GM12878 (cell line): ENCODE results near the gene LRR1. TPM values are rescaled to one million over a fixed set of nuclear protein-coding genes. Genes with fewer than 3 reads are reported as not detected.

Source experiments
- ATAC-seq: fragments of 200-7000 bp; cut with Tn5 transposase; 3 replicates; pipeline ENCODE4 v1.9.1; 2020; ENCODE audit warnings: mild to moderate bottlenecking, moderate library complexity
- BruUV-seq: library from RNA; stranded (reverse); fragments of 400-500 nt; replicated peaks from 2 replicates; lab custom pipeline; 2021; lab: Mats Ljungman, UMichigan
- CTCF ChIA-PET: fragments of 300-600 bp; sonication (Branson Sonifier 250); formaldehyde crosslinking; extraction: SDS; loops from one replicate; lab custom pipeline; 2021; ENCODE audit warnings: inconsistent platforms; lab: Yijun Ruan, JAX
- POLR2A ChIA-PET: fragments of 350-600 bp; formaldehyde crosslinking; extraction: SDS; loops from one replicate; lab custom pipeline; 2021; ENCODE audit warnings: inconsistent platforms; lab: Charles Lee
- RAD21 ChIA-PET: fragments of 300-600 bp; sonication (Branson Sonifier 250); formaldehyde crosslinking; loops from one replicate; lab custom pipeline; 2023; ENCODE audit warnings: antibody characterized with exemption; ENCODE audit not compliant: unreplicated experiment; lab: Charles Lee
- SMC1A ChIA-PET: fragments of 300-600 bp; sonication (Branson Sonifier 250); formaldehyde crosslinking; loops from one replicate; lab custom pipeline; 2023; ENCODE audit not compliant: unreplicated experiment, uncharacterized antibody; lab: Charles Lee
- DNase-seq: peaks from one replicate; pipeline ENCODE4 v3.0.0-alpha.2; 2011; ENCODE audit warnings: low read depth, low spot score
- FAIRE-seq: peaks from 3 replicates; lab custom pipeline; 2011; peaks lifted over from hg19 to GRCh38; lab: Jason Lieb, UNC
- H2AFZ ChIP-seq: 2 replicates; pipeline ENCODE4 v1.6.0; 2011; ENCODE audit warnings: low read depth, low read length, control low read depth; ENCODE audit not compliant: control insufficient read depth
- H3K27ac ChIP-seq: 2 replicates; pipeline ENCODE4 v1.5.1; 2011; ENCODE audit warnings: control low read depth; ENCODE audit not compliant: control insufficient read depth, insufficient read depth
- H3K27me3 ChIP-seq, 2 experiments: replicated peaks in 1 of 2; 2 replicates each; pipeline versions ENCODE4 v1.6.0 to v1.6.1; 2011; ENCODE audit warnings: low read length in 1 of 2; ENCODE audit not compliant: control insufficient read depth in 2 of 2, insufficient read depth in 2 of 2
- H3K36me3 ChIP-seq, 2 experiments: 2 replicates each; pipeline ENCODE4 v1.5.1; 2011; ENCODE audit warnings: low read length in 1 of 2; ENCODE audit not compliant: control insufficient read depth in 2 of 2, insufficient read depth in 2 of 2
- H3K4me1 ChIP-seq: 2 replicates; pipeline ENCODE4 v1.6.1; 2011; ENCODE audit warnings: mild to moderate bottlenecking, low read length, moderate library complexity, mixed read lengths; ENCODE audit not compliant: control insufficient read depth, insufficient read depth
- H3K4me2 ChIP-seq: 2 replicates; pipeline ENCODE4 v1.6.0; 2011; ENCODE audit warnings: control low read depth; ENCODE audit not compliant: control insufficient read depth, insufficient read depth
- H3K4me3 ChIP-seq: fragments of 200-600 bp; sonication (generic); 2 replicates; pipeline ENCODE4 v1.5.1; 2016
- H3K79me2 ChIP-seq: 2 replicates; pipeline ENCODE4 v1.6.0; 2011; ENCODE audit warnings: low read length; ENCODE audit not compliant: control insufficient read depth, insufficient read depth
- H3K9ac ChIP-seq: 2 replicates; pipeline ENCODE4 v1.8.0; 2011; ENCODE audit warnings: low read length, control low read depth, mixed read lengths; ENCODE audit not compliant: control insufficient read depth, insufficient read depth
- H3K9me3 ChIP-seq: replicated peaks from 3 replicates; pipeline ENCODE4 v1.5.1; 2011; ENCODE audit warnings: mild to moderate bottlenecking, low read length; ENCODE audit not compliant: control insufficient read depth, insufficient read depth
- H4K20me1 ChIP-seq: 2 replicates; pipeline ENCODE4 v1.6.0; 2011; ENCODE audit not compliant: control insufficient read depth, insufficient read depth
- TARDBP ChIP-seq: IDR thresholded peaks from 2 replicates; pipeline ENCODE4 v1.6.1; 2016; ENCODE audit warnings: borderline replicate concordance
- WGBS: methylation state at CpG from one replicate; pipeline ENCODE4 v1.1.6; 2016; ENCODE audit warnings: low lambda C conversion rate; ENCODE audit not compliant: insufficient replicate concordance, insufficient coverage; ENCODE audit errors: missing lambda C conversion rate; 5-methylcytosine and 5-hydroxymethylcytosine counted together
- in situ Hi-C: fragments of 300-500 bp; cut with MboI; formaldehyde crosslinking; loops from 9 replicates; pipeline ENCODE4 v1.14.3; 2018; ENCODE audit warnings: mixed read lengths
- intact Hi-C: fragments of 100-400 bp; cut with micrococcal nuclease; formaldehyde crosslinking; loops from one replicate; pipeline ENCODE4 v1.14.2; 2022; ENCODE audit not compliant: unreplicated experiment
- polyA plus RNA-seq, 11 experiments: library from polyadenylated mRNA; depleted of rRNA in 4 of 11; unstranded in 6 of 11; stranded (reverse) in 5 of 11; fragments of >200 nt; fragmentation: Nextera tagmentation in 4 of 11; fragmentation: Illumina TruSeq in 1 of 11; extraction: Ambion mirVana in 4 of 11; extraction: Trizol in 1 of 11; gene quantifications; 1 replicate in 1 of 11; 2 replicates in 10 of 11; pipeline versions ENCODE4 v1.2.1 to v1.2.3, GENCODE V29; 2011 to 2016; ENCODE audit warnings: inconsistent platforms in 2 of 11, missing spikeins in 2 of 11, low read depth in 1 of 11
- small RNA-seq: library from RNA; depleted of rRNA; stranded (forward); fragments of <200 nt; gene quantifications from one replicate; pipeline ENCODE3, GENCODE V24; 2014
- total RNA-seq, 4 experiments: library from RNA; depleted of rRNA in 3 of 4; stranded (reverse); fragments of >200 nt in 3 of 4; fragmentation: Illumina TruSeq in 1 of 4; extraction: Trizol in 1 of 4; gene quantifications; 2 replicates each; pipeline versions ENCODE4 v1.2.1 to v1.2.3, GENCODE V29; 2013 to 2021

LRR1 gene
- total and polyA plus RNA-seq, 10 of the 15 experiments (the other 5 are each of a cell fraction or from before 2014, with no cell fraction given) = 36.9 to 110 (median 53.1) TPM

DNA sequence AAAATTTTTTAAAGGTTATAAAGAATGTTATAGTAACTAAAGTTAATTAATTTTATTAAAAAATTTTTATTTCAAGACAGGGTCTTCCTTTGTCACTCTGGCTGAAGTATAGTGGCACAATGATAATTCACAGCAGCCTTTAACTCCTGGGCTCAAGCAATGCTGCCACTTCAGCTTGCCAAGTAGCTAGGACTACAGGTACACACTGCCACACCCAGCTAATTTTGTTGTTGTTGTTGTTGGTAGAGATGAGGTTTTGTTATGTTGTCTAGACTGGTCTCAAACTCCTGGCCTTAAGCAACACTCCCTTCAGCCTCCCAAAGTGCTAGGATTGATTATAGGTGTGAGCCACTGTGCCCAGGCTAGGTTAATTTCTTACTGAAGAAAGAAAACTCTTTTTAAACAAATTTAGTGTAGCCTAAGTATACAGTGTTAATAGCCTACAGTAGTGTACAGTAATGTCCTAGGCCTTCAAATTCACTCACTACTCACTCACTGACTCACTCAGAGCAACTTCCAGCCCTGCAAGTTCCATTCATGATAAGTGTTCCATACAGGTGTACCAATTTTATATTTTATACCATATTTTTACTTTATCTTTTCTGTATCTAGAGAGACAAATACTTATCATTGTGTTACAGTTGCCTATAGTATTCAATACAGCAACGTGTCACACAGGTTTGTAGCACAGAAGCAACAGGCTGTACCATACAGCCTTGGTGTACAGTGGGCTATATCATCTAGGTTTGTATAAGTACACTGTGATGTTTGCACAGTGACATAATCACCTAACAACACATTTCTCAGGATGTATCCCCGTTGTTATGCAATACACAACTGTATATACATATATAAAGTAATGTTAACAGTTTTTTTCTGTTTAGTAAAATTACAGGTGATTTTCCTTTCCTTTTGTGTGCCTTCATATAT lies 61.1 kb downstream of the LRR1 start:
- Histone ChIP-seq H3K27me3 (no peaks in the 10 kb centered on the region), H3K4me2 (no peak overlapping the region), H3K9me3 (no peaks in the 10 kb centered on the region), H4K20me1 (no peaks in the 10 kb centered on the region), H3K4me1 (no peaks in the 10 kb centered on the region), H3K9ac (no peak overlapping the region)
- ChIA-PET CTCF (interaction anchor here (0.6 kb wide), 1 partner anchor 267 kb away, joined by 3 read pairs; no protein-coding TSS in a partner anchor), SMC1A (interaction anchor here (1.5 to 1.6 kb wide), 2 partner anchors 9 to 26 kb away, joined by 3 to 7 read pairs; no protein-coding TSS in a partner anchor)
- intact Hi-C loops = no loop called here
- in situ Hi-C loops = no loop called here
- FAIRE-seq = peak; percentile 77
- TF ChIP-seq TARDBP = no peak
- TF ChIP-seq, all 136 proteins: peak for 0
- Histone ChIP-seq H2AFZ (no peak overlapping the region), H3K79me2 (no peaks in the 10 kb centered on the region), H3K4me3 (no peak overlapping the region), H3K27ac (no peak overlapping the region), H3K36me3 (no peaks in the 10 kb centered on the region; a peak in 1 of 4 replicates)
- no TSS peak for BruUV-seq
- 98% methylated on average over 2 of the region's 2 CpGs for WGBS
- RAD21 ChIA-PET = no interaction called here
- POLR2A ChIA-PET = no interaction called here
- ATAC-seq (no peak), DNase-seq (no peak)

Small RNA genes lying within 50 kb of the gene (small RNA-seq; reads per million reads assigned to genes)
- not detected for gene AL139099.3
- gene AL139099.4 = not detected
- gene RF00019 = not detected
- not detected for gene RNA5SP384

Other genes with a start within 250 kb of the LRR1 start
- 4,733 and 4,923 TPM in 2 replicates for gene RPS29, start 12.6 kb upstream of the LRR1 start, total RNA-seq (2014; rRNA removed)
- 3,284 and 3,322 TPM in 2 replicates for gene RPS29, start 12.6 kb upstream of the LRR1 start, total RNA-seq (2014; rRNA removed; fragmentation: Illumina TruSeq; extraction: Trizol)
- 2,727 and 2,890 TPM in 2 replicates for gene RPS29, start 12.6 kb upstream of the LRR1 start, total RNA-seq (2021)
- 3,967 and 5,760 TPM in 2 replicates for gene RPS29, start 12.6 kb upstream of the LRR1 start, polyA plus RNA-seq (2011; rRNA removed)
- 3,829 and 3,986 TPM in 2 replicates for gene RPS29, start 12.6 kb upstream of the LRR1 start, polyA plus RNA-seq (2014; fragmentation: Illumina TruSeq; extraction: Trizol)
- 1,000 to 10,000 TPM; 7,374 to 7,763 TPM for gene RPS29, start 12.6 kb upstream of the LRR1 start, polyA plus RNA-seq (2014; fragmentation: Nextera tagmentation; extraction: Ambion mirVana)
- gene RPS29, start 12.6 kb upstream of the LRR1 start, polyA plus RNA-seq (2014; rRNA removed) = 10,815 and 11,432 TPM in 2 replicates
- gene RPS29, start 12.6 kb upstream of the LRR1 start, polyA plus RNA-seq (2016; fragmentation: Nextera tagmentation; extraction: Ambion mirVana) = 1,000 to 10,000 TPM; 2,685 to 2,702 TPM
- gene RPL36AL, start 21.7 kb downstream of the LRR1 start, total RNA-seq (2014; rRNA removed) = 260 and 320 TPM in 2 replicates
- 549 and 554 TPM in 2 replicates for gene RPL36AL, start 21.7 kb downstream of the LRR1 start, total RNA-seq (2014; rRNA removed; fragmentation: Illumina TruSeq; extraction: Trizol)
- gene RPL36AL, start 21.7 kb downstream of the LRR1 start, total RNA-seq (2021) = 222 and 226 TPM in 2 replicates
- 230 and 328 TPM in 2 replicates for gene RPL36AL, start 21.7 kb downstream of the LRR1 start, polyA plus RNA-seq (2011; rRNA removed)
- gene RPL36AL, start 21.7 kb downstream of the LRR1 start, polyA plus RNA-seq (2014; fragmentation: Illumina TruSeq; extraction: Trizol) = 618 and 667 TPM in 2 replicates
- gene RPL36AL, start 21.7 kb downstream of the LRR1 start, polyA plus RNA-seq (2014; fragmentation: Nextera tagmentation; extraction: Ambion mirVana) = 1,000 to 10,000 TPM; 1,365 to 1,379 TPM
- gene RPL36AL, start 21.7 kb downstream of the LRR1 start, polyA plus RNA-seq (2014; rRNA removed) = 397 and 441 TPM in 2 replicates
- 100 to 1,000 TPM; 541 to 571 TPM for gene RPL36AL, start 21.7 kb downstream of the LRR1 start, polyA plus RNA-seq (2016; fragmentation: Nextera tagmentation; extraction: Ambion mirVana)
- gene MGAT2, start 21.9 kb downstream of the LRR1 start, total RNA-seq (2014; rRNA removed) = 51.8 and 57.9 TPM in 2 replicates
- gene MGAT2, start 21.9 kb downstream of the LRR1 start, total RNA-seq (2014; rRNA removed; fragmentation: Illumina TruSeq; extraction: Trizol) = 38.5 and 38.6 TPM in 2 replicates
- 47.9 and 49.5 TPM in 2 replicates for gene MGAT2, start 21.9 kb downstream of the LRR1 start, total RNA-seq (2021)
- gene MGAT2, start 21.9 kb downstream of the LRR1 start, polyA plus RNA-seq (2011; rRNA removed) = 26.6 and 35.3 TPM in 2 replicates
- gene MGAT2, start 21.9 kb downstream of the LRR1 start, polyA plus RNA-seq (2014; fragmentation: Illumina TruSeq; extraction: Trizol) = 38.0 and 45.9 TPM in 2 replicates
- gene MGAT2, start 21.9 kb downstream of the LRR1 start, polyA plus RNA-seq (2014; fragmentation: Nextera tagmentation; extraction: Ambion mirVana) = under 1 TPM in 1 of 2 experiments, not detected in 1; 0.03 TPM
- 32.9 and 34.7 TPM in 2 replicates for gene MGAT2, start 21.9 kb downstream of the LRR1 start, polyA plus RNA-seq (2014; rRNA removed)
- 10 to 100 TPM; 38.0 to 39.3 TPM for gene MGAT2, start 21.9 kb downstream of the LRR1 start, polyA plus RNA-seq (2016; fragmentation: Nextera tagmentation; extraction: Ambion mirVana)
- gene DNAAF2, start 36.3 kb downstream of the LRR1 start, total RNA-seq (2014; rRNA removed) = 12.6 and 14.0 TPM in 2 replicates
- gene DNAAF2, start 36.3 kb downstream of the LRR1 start, total RNA-seq (2014; rRNA removed; fragmentation: Illumina TruSeq; extraction: Trizol) = 8.7 and 9.9 TPM in 2 replicates
- 10.5 and 12.0 TPM in 2 replicates for gene DNAAF2, start 36.3 kb downstream of the LRR1 start, total RNA-seq (2021)
- 9.0 and 13.3 TPM in 2 replicates for gene DNAAF2, start 36.3 kb downstream of the LRR1 start, polyA plus RNA-seq (2011; rRNA removed)
- 10.3 and 12.4 TPM in 2 replicates for gene DNAAF2, start 36.3 kb downstream of the LRR1 start, polyA plus RNA-seq (2014; fragmentation: Illumina TruSeq; extraction: Trizol)
- gene DNAAF2, start 36.3 kb downstream of the LRR1 start, polyA plus RNA-seq (2014; fragmentation: Nextera tagmentation; extraction: Ambion mirVana) = 1 to 10 TPM; 5.7 to 6.1 TPM
- gene DNAAF2, start 36.3 kb downstream of the LRR1 start, polyA plus RNA-seq (2014; rRNA removed) = 10.7 and 11.4 TPM in 2 replicates
- 10 to 100 TPM; 21.2 to 24.7 TPM for gene DNAAF2, start 36.3 kb downstream of the LRR1 start, polyA plus RNA-seq (2016; fragmentation: Nextera tagmentation; extraction: Ambion mirVana)
- 37.6 and 39.3 TPM in 2 replicates for gene POLE2, start 89.3 kb downstream of the LRR1 start, total RNA-seq (2014; rRNA removed)
- gene POLE2, start 89.3 kb downstream of the LRR1 start, total RNA-seq (2014; rRNA removed; fragmentation: Illumina TruSeq; extraction: Trizol) = 34.6 and 38.6 TPM in 2 replicates
- 19.5 and 22.0 TPM in 2 replicates for gene POLE2, start 89.3 kb downstream of the LRR1 start, total RNA-seq (2021)
- 36.5 and 41.9 TPM in 2 replicates for gene POLE2, start 89.3 kb downstream of the LRR1 start, polyA plus RNA-seq (2011; rRNA removed)
- gene POLE2, start 89.3 kb downstream of the LRR1 start, polyA plus RNA-seq (2014; fragmentation: Illumina TruSeq; extraction: Trizol) = 45.6 and 53.7 TPM in 2 replicates
- 10 to 100 TPM; 32.1 to 39.0 TPM for gene POLE2, start 89.3 kb downstream of the LRR1 start, polyA plus RNA-seq (2014; fragmentation: Nextera tagmentation; extraction: Ambion mirVana)
- 27.2 and 31.7 TPM in 2 replicates for gene POLE2, start 89.3 kb downstream of the LRR1 start, polyA plus RNA-seq (2014; rRNA removed)
- 10 to 100 TPM; 41.1 to 43.8 TPM for gene POLE2, start 89.3 kb downstream of the LRR1 start, polyA plus RNA-seq (2016; fragmentation: Nextera tagmentation; extraction: Ambion mirVana)
- 0.34 and 0.65 TPM in 2 replicates for gene KLHDC1, start 94.2 kb downstream of the LRR1 start, total RNA-seq (2014; rRNA removed)
- gene KLHDC1, start 94.2 kb downstream of the LRR1 start, total RNA-seq (2014; rRNA removed; fragmentation: Illumina TruSeq; extraction: Trizol) = 0.83 and 0.98 TPM in 2 replicates
- gene KLHDC1, start 94.2 kb downstream of the LRR1 start, total RNA-seq (2021) = 0.72 and 0.87 TPM in 2 replicates
- 0.37 and 0.71 TPM in 2 replicates for gene KLHDC1, start 94.2 kb downstream of the LRR1 start, polyA plus RNA-seq (2011; rRNA removed)
- 0.76 and 1.5 TPM in 2 replicates for gene KLHDC1, start 94.2 kb downstream of the LRR1 start, polyA plus RNA-seq (2014; fragmentation: Illumina TruSeq; extraction: Trizol)
- gene KLHDC1, start 94.2 kb downstream of the LRR1 start, polyA plus RNA-seq (2014; fragmentation: Nextera tagmentation; extraction: Ambion mirVana) = under 1 TPM; 0.22 to 0.35 TPM
- gene KLHDC1, start 94.2 kb downstream of the LRR1 start, polyA plus RNA-seq (2014; rRNA removed) = 0.50 and 0.61 TPM in 2 replicates
- under 1 TPM; 0.59 to 0.74 TPM for gene KLHDC1, start 94.2 kb downstream of the LRR1 start, polyA plus RNA-seq (2016; fragmentation: Nextera tagmentation; extraction: Ambion mirVana)
- gene KLHDC2, start 169.2 kb downstream of the LRR1 start, total RNA-seq (2014; rRNA removed) = 43.9 and 45.0 TPM in 2 replicates
- gene KLHDC2, start 169.2 kb downstream of the LRR1 start, total RNA-seq (2014; rRNA removed; fragmentation: Illumina TruSeq; extraction: Trizol) = 23.9 and 25.0 TPM in 2 replicates
- 20.5 and 21.8 TPM in 2 replicates for gene KLHDC2, start 169.2 kb downstream of the LRR1 start, total RNA-seq (2021)
- 26.5 and 34.3 TPM in 2 replicates for gene KLHDC2, start 169.2 kb downstream of the LRR1 start, polyA plus RNA-seq (2011; rRNA removed)
- gene KLHDC2, start 169.2 kb downstream of the LRR1 start, polyA plus RNA-seq (2014; fragmentation: Illumina TruSeq; extraction: Trizol) = 18.0 and 24.5 TPM in 2 replicates
- 10 to 100 TPM in 1 of 2 experiments, 1 to 10 TPM in 1; 6.0 to 13.3 TPM for gene KLHDC2, start 169.2 kb downstream of the LRR1 start, polyA plus RNA-seq (2014; fragmentation: Nextera tagmentation; extraction: Ambion mirVana)
- 20.7 and 22.4 TPM in 2 replicates for gene KLHDC2, start 169.2 kb downstream of the LRR1 start, polyA plus RNA-seq (2014; rRNA removed)
- 10 to 100 TPM; 41.2 to 44.0 TPM for gene KLHDC2, start 169.2 kb downstream of the LRR1 start, polyA plus RNA-seq (2016; fragmentation: Nextera tagmentation; extraction: Ambion mirVana)